Frontal cortex (tissue), 1 donor: ENCODE results near the gene AZU1. TPM values are rescaled to one million over a fixed set of nuclear protein-coding genes. Genes with fewer than 3 reads are reported as not detected.

Experiments used
- small RNA-seq: library from RNA; depleted of rRNA; stranded (forward); fragments of <200 nt; gene quantifications from one replicate; pipeline ENCODE3, GENCODE V24; 2014
- total RNA-seq: library from RNA; depleted of rRNA; stranded (reverse); fragments of >200 nt; gene quantifications from one replicate; pipeline ENCODE4 v1.2.3, GENCODE V29; 2014

Gene AZU1
- total RNA-seq, 1 donor from 2014 or later = 0.41 TPM

Small RNA genes within 50 kb of the gene (small RNA-seq; reads per million reads assigned to genes)
- not detected for gene MIR3187

Other genes starting within 250 kb of the AZU1 start
- 6.1 TPM for gene HCN2, start 238.0 kb upstream of the AZU1 start, total RNA-seq
- 15.9 TPM for gene POLRMT, start 194.3 kb upstream of the AZU1 start, total RNA-seq
- under 0.01 TPM for gene FGF22, start 188.0 kb upstream of the AZU1 start, total RNA-seq
- 17.5 TPM for gene RNF126, start 164.6 kb upstream of the AZU1 start, total RNA-seq
- gene FSTL3, start 151.4 kb upstream of the AZU1 start, total RNA-seq = 2.0 TPM
- gene PRSS57, start 132.4 kb upstream of the AZU1 start, total RNA-seq = not detected
- 87.2 TPM for gene PALM, start 118.9 kb upstream of the AZU1 start, total RNA-seq
- gene MISP, start 76.7 kb upstream of the AZU1 start, total RNA-seq = 0.41 TPM
- 28.1 TPM for gene PTBP1, start 30.4 kb upstream of the AZU1 start, total RNA-seq
- gene PLPPR3, start 5.9 kb upstream of the AZU1 start, total RNA-seq = 119 TPM
- gene PRTN3, start 13.2 kb downstream of the AZU1 start, total RNA-seq = 1.2 TPM
- gene ELANE, start 24.5 kb downstream of the AZU1 start, total RNA-seq = not detected
- 0.82 TPM for gene CFD, start 31.8 kb downstream of the AZU1 start, total RNA-seq
- gene MED16, start 65.3 kb downstream of the AZU1 start, total RNA-seq = 15.9 TPM
- gene RNU6-9, start 65.6 kb downstream of the AZU1 start, total RNA-seq = not detected
- 26.5 TPM for gene R3HDM4, start 85.4 kb downstream of the AZU1 start, total RNA-seq
- 0.41 TPM for gene KISS1R, start 89.5 kb downstream of the AZU1 start, total RNA-seq
- 2.4 TPM for gene ARID3A, start 98.2 kb downstream of the AZU1 start, total RNA-seq
- gene WDR18, start 156.5 kb downstream of the AZU1 start, total RNA-seq = 45.7 TPM
- under 0.01 TPM for gene GRIN3B, start 172.6 kb downstream of the AZU1 start, total RNA-seq
- gene TMEM259, start 193.3 kb downstream of the AZU1 start, total RNA-seq = 29.3 TPM
- gene RNU6-2, start 193.7 kb downstream of the AZU1 start, total RNA-seq = not detected
- 8.2 TPM for gene CNN2, start 198.8 kb downstream of the AZU1 start, total RNA-seq
- gene ABCA7, start 212.3 kb downstream of the AZU1 start, total RNA-seq = 2.0 TPM
- 1.2 TPM for gene ARHGAP45, start 239.3 kb downstream of the AZU1 start, total RNA-seq